HG03159 (cell line): ENCODE results near the gene PPFIA2.
A peak's percentile ranks its signal among the peaks of the same experiment; 100 is the strongest.

Source experiments
- ATAC-seq: cut with Tn5 transposase; IDR thresholded peaks from one replicate; pipeline ENCODE4 v1.9.1; 2021; ENCODE audit warnings: mild to moderate bottlenecking, moderate library complexity; ENCODE audit not compliant: unreplicated experiment

PPFIA2 gene

DNA sequence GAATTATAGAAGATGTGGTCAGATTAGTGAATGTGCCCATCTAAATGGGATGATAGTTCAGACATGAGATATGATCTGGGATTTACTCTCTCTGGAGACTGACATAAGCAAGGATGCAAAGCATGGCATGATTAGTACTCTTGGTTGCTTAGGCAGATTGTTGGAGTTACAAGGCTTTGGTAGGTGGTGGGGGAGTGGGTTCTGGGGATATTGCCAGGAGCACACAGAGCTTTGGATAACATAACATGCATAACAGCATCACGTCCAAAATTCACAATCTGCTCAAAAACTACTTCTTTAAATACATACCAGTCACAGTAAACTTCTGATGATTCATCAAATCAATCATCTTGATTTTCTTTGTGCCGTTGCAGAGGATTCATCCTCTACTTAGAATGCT is 393.9 kb downstream of the PPFIA2 start:
- ATAC-seq, result no peak

DNA sequence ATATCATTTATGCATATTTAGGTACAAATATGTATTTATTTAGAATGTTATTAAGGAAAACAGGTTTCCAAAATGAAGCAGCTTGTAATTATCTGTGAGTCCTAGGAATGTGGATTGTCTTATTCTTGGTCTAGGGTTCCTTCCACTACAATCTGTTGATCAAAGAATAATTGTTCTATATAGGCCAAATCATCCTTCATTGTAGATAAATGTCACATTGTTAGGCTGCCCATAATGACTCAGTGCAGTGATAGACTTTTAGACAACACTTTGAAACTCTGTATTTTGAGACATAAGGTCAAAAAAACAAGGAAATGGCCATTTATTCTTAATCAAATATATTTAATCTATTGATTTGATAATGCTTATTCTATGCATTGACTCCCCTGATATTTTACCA is 398.2 kb downstream of the PPFIA2 start:
- ATAC-seq, result no peak

GRCh38 chr12:81359736-81360135 is 399.4 kb downstream of the PPFIA2 start:
- ATAC-seq, result no peak

- no peak for ATAC-seq
Measured at GRCh38 chr12:81354327-81354932, 404.7 kb downstream of the PPFIA2 start.

DNA sequence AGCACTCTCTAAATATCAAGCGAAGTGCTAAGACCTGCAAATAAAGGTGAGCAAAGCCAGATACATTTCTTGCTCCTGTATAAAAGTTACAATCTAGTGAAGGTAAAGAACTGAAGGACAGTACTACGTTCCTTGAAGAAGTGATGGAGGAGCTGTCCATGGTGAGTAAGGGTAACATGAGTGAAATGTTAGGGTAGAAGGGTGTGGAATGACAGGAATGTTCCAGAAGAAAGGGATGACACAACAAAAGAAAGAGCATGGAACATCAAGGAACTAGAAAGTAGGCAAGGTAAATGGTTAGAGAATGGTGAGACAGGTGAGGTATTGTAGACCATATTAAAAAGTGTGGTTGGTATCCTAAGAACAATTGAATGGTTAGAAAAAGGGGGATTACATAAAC is 408.8 kb downstream of the PPFIA2 start:
- ATAC-seq, result no peak

DNA sequence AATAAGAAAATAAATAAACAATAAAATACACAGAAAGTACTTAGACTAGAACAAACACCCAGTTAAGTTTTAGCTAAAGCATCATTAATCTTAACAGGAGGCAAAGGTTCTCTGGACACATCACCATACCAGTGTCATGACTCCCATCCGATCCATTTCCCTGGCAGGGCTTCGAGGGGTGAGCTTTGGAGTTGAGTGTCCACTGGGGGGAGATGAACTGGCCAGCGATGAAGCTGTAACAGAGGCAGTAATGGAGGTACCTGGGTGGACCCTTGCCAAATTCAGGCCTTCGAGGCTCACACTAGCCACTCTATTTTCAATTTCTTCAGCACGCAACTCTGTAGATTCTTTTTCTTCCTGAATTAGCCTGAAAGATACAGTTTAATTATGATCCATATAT is 411.7 kb downstream of the PPFIA2 start:
- no peak for ATAC-seq

GRCh38 chr12:81340910-81341309 is 418.2 kb downstream of the PPFIA2 start:
- ATAC-seq, result no peak

GRCh38 chr12:81339071-81339470 is 420.1 kb downstream of the PPFIA2 start:
- ATAC-seq, result no peak

DNA sequence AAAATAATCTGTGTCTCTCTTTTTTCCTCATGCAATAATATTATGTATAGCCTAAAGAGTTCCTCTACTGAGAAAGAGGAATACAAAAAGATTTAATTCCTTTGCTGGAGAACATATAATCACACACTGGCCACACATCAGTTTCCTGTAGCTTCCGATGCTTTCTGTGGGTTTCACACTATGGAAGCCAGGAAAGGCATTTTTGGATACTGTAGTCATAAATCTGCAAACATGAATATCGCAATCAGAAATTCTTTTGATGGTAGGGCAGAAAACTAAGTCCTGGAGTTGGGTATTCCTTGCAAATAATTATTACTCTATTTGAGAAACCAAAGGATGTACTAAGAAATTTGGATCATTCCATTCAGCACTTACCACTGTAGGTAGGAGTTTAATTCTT is 421.3 kb downstream of the PPFIA2 start:
- ATAC-seq, result no peak

- ATAC-seq, result no peak
Measured at GRCh38 chr12:81333812-81334211, 425.3 kb downstream of the PPFIA2 start.

- no peak for ATAC-seq
Measured at GRCh38 chr12:81332054-81332453, 427.1 kb downstream of the PPFIA2 start.

DNA sequence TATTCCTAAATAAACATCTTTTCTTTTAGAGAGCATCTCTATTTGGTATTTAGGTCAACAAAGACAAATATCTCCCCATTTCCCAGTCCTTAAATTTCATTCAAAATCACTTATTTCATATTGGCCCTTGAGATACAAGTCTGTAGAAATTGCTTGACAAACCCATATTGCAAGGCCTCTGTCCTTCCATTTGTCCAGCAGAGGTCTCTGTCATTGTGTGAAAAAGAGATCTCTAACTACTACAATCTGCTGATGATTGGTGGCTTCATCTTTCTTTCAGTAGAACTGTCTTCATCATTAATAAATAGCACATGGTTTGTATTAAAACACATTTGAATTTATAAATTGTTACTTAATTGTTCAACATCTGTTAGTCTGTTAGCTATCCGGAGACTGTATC is 428.7 kb downstream of the PPFIA2 start:
- no peak for ATAC-seq

DNA sequence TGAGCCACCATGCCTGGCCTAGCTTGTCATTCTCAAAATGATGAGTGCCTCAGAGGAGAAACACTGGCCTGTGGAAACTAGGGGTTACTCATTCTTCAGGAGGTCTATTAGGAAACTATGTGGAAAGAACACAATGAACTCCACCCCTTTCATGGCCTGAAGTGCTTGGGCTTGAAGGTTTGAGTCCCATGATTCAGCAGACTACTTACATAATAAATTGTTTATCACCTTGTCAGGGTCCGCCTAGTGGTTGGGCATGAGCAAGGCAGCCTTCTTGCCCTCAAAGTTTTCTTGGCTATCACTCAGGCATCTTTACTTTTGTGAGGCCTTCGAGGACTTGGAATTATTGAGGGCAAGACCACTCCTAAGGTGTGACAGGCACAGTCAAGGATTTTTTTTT is 430.1 kb downstream of the PPFIA2 start:
- ATAC-seq, result peak; percentile 91

- ATAC-seq, result no peak
Measured at GRCh38 chr12:81327425-81327824, 431.7 kb downstream of the PPFIA2 start.

- ATAC-seq, result no peak
Measured at GRCh38 chr12:81325086-81325485, 434.1 kb downstream of the PPFIA2 start.

DNA sequence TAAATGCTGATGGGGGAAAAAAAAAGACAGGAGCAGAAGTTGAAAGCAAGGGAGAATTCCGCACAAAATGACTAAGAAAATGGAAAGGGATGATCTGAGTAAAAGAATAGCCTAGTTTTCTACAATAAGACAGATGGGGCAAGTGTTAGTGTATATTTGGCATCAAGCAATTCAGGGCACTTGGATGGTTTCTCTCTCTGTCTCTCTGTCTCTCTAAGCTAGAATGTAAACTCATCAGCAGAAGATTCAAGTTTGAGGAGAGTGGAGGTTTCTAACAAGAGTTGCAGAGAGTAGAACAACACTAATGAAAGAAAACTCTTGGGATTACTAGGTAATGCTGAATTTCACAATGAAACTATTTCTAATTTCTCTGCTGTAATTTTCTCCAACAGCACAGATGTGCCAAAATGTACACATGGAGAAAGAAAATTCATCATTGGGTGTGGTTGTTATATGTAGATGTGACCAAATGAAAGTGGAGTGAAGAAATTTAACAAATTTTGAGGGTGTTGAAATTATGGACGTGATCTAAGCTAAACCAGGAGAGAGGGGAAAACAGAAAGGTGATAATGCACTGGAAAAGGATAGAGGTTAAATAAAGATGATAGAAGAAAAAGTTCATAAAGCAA is 444.1 kb downstream of the PPFIA2 start:
- no peak for ATAC-seq

DNA sequence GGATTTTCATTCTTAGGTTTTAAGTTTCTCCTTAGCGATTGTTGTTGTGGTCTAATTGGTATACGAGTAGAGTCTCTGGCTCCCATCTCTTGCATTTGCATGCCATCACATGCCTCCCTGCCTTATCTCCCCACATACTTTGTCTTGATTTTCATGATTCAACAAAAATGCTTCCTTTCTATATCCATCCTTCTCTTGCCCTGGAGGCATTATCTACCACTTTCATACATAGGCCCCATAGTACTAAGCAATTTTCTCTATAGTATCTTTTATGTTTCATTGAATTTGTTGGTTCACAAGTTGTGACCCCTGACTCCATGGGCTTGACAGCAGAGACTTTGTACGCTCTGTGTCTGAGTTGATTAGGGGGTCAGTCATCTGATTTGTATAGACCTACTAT is 455.2 kb downstream of the PPFIA2 start:
- ATAC-seq, result no peak

DNA sequence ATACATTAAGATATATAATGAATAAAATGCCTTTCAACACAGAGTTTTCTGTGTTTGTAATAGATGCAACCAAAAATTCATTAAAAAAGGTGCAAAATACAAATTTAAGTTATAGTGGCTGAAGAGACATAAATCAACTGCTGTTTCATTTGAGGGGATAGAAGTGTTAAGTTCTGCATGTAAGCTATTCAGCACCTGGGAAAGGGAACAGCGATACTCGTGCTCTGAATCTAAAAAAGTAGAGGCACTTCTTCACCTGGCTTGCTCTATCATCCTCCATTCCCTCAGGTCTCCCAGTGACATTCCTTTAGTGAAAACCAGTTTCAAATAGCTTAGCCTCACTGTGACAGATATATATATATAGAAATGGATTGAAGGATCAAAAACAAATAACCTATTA is 458.7 kb downstream of the PPFIA2 start:
- no peak for ATAC-seq

DNA sequence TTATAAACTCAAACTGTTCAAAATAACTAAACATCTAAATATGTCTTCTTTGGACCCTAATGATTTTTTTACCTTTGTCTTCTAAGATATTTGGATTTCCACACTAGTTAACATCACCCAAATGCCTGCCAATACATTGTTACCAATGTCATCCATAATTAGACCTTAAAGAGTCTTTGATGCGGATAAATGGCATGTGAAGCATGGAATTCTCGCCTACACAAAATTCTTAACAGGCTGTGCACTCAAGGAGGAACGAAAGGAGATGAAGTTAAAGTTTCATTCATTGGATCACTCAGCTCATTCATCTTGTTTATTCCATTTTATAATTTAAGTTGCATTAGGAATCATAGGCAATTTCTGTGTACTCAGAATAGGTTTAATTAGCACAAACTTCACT is 461.5 kb downstream of the PPFIA2 start:
- no peak for ATAC-seq

DNA sequence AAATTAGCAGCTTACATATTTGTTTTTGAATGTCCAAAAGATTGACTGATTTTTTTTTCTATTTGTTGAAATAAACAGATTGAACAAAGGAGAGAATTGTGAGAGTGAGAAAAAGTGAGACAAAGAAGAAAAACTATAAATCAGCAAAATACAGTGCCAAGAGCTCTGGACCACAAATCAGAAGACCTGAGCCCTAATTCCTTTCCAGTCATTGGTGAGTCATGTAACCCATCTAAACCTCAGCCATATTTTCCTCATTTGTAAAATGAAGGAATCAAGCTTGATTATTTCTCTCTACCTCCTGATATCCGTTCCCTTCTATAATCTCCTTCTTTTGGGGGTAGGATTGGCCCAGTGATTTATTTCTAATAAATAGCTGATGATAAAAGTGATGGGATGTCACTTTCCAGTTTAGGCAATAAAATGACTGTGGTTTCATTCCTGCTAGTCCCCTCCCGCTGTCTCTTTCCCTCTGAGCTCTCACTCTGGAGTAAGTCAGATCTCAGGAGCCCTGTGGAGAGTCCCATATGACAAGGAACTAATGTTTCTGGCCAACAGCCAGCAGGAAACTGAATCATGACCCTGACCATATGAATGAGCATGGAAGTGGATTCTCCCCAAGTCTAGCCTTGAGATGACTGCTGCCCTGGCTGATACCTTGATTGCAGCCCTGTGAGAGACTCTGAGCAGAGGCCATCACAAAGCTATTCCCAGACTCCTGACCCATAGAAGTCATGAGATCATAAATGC is 462.4 kb downstream of the PPFIA2 start:
- no peak for ATAC-seq

- ATAC-seq, result no peak
Measured at GRCh38 chr12:81295251-81295650, 463.9 kb downstream of the PPFIA2 start.
